HEK293 (cell line): Measurements from ENCODE around the gene CD180.

Experiments used
- CTCF ChIA-PET: fragments of 350-600 bp; formaldehyde crosslinking; extraction: SDS; loops from one replicate; lab custom pipeline; 2021; ENCODE audit warnings: antibody characterized with exemption; lab: Yijun Ruan, JAX
- POLR2A ChIA-PET: fragments of 300-600 bp; formaldehyde crosslinking; extraction: SDS; loops from one replicate; lab custom pipeline; 2020; ENCODE audit warnings: antibody characterized with exemption, inconsistent platforms; lab: Yijun Ruan, JAX
- H3K27ac ChIP-seq: fragments of 200-500 bp; sonication (Bioruptor generic); 2 replicates; pipeline ENCODE4 v1.5.1; 2014; ENCODE audit warnings: low read depth, low read length, control low read depth, inconsistent platforms; ENCODE audit errors: extremely low read depth
- H3K36me3 ChIP-seq, 2 experiments: fragments of 200-500 bp in 1 of 2; sonication (Bioruptor generic) in 1 of 2; 1 replicate in 1 of 2; 2 replicates in 1 of 2; pipeline ENCODE4 v1.5.1; 2014 to 2017; ENCODE audit warnings: inconsistent platforms in 2 of 2, low read length in 2 of 2; ENCODE audit not compliant: control insufficient read depth in 2 of 2, insufficient read depth in 1 of 2
- H3K4me1 ChIP-seq: fragments of 200-500 bp; sonication (Bioruptor generic); 2 replicates; pipeline ENCODE4 v1.5.1; 2014; ENCODE audit warnings: mild to moderate bottlenecking, low read length, inconsistent platforms; ENCODE audit not compliant: control insufficient read depth, insufficient read depth
- H3K4me3 ChIP-seq: 2 replicates; pipeline ENCODE4 v1.5.1; 2011; ENCODE audit warnings: low read depth, mild to moderate bottlenecking, control low read depth, low read length, moderate library complexity
- H3K9me3 ChIP-seq: fragments of 200-500 bp; sonication (Bioruptor generic); 2 replicates; pipeline ENCODE4 v1.5.1; 2014; ENCODE audit warnings: low read depth, low read length, inconsistent platforms; ENCODE audit not compliant: control insufficient read depth, insufficient read depth
- BCL6B ChIP-seq: fragments of 450-650 bp; formaldehyde crosslinking; IDR thresholded peaks from 2 replicates; pipeline ENCODE4 v1.5.1; 2017; ENCODE audit warnings: missing biosample characterization, missing genetic modification characterization
- GLIS2 ChIP-seq: fragments of 450-650 bp; formaldehyde crosslinking; IDR thresholded peaks from 2 replicates; pipeline ENCODE4 v1.5.1; 2016; ENCODE audit warnings: missing biosample characterization, missing genetic modification characterization
- SP3 ChIP-seq: fragments of 450-650 bp; formaldehyde crosslinking; IDR thresholded peaks from 2 replicates; pipeline ENCODE4 v1.5.1; 2016; ENCODE audit warnings: missing biosample characterization, missing genetic modification characterization
- ZFP41 ChIP-seq: fragments of 450-650 bp; formaldehyde crosslinking; IDR thresholded peaks from 2 replicates; pipeline ENCODE4 v1.5.1; 2016; ENCODE audit warnings: missing biosample characterization, missing genetic modification characterization, borderline replicate concordance
- ZIC2 ChIP-seq: fragments of 450-650 bp; formaldehyde crosslinking; IDR thresholded peaks from 2 replicates; pipeline ENCODE4 v1.5.1; 2016; ENCODE audit warnings: missing biosample characterization, missing genetic modification characterization
- ZNF138 ChIP-seq: fragments of 450-650 bp; formaldehyde crosslinking; IDR thresholded peaks from 2 replicates; pipeline ENCODE4 v1.5.1; 2016; ENCODE audit warnings: missing biosample characterization, missing genetic modification characterization, borderline replicate concordance
- ZNF175 ChIP-seq: fragments of 450-650 bp; formaldehyde crosslinking; IDR thresholded peaks from 2 replicates; pipeline ENCODE4 v1.5.1; 2016; ENCODE audit warnings: missing biosample characterization, missing genetic modification characterization
- ZNF2 ChIP-seq: fragments of 450-650 bp; formaldehyde crosslinking; IDR thresholded peaks from 2 replicates; pipeline ENCODE4 v1.5.1; 2016; ENCODE audit warnings: missing biosample characterization, missing genetic modification characterization
- ZNF24 ChIP-seq: fragments of 450-650 bp; formaldehyde crosslinking; IDR thresholded peaks from 2 replicates; pipeline ENCODE4 v1.5.1; 2016; ENCODE audit warnings: missing biosample characterization, missing genetic modification characterization
- ZNF37A ChIP-seq: fragments of 450-650 bp; IDR thresholded peaks from 2 replicates; pipeline ENCODE4 v1.5.1; 2018; ENCODE audit warnings: missing biosample characterization, missing genetic modification characterization
- ZNF404 ChIP-seq: fragments of 450-650 bp; formaldehyde crosslinking; IDR thresholded peaks from 2 replicates; pipeline ENCODE4 v1.5.1; 2017; ENCODE audit warnings: missing biosample characterization, missing genetic modification characterization
- ZNF48 ChIP-seq: fragments of 450-650 bp; formaldehyde crosslinking; IDR thresholded peaks from 2 replicates; pipeline ENCODE4 v1.5.1; 2016; ENCODE audit warnings: missing biosample characterization, missing genetic modification characterization
- ZNF513 ChIP-seq: fragments of 450-650 bp; IDR thresholded peaks from 2 replicates; pipeline ENCODE4 v1.5.1; 2018; ENCODE audit warnings: missing biosample characterization, missing genetic modification characterization
- ZNF514 ChIP-seq: fragments of 450-650 bp; formaldehyde crosslinking; IDR thresholded peaks from 2 replicates; pipeline ENCODE4 v1.5.1; 2016; ENCODE audit warnings: missing biosample characterization, missing genetic modification characterization
- ZNF549 ChIP-seq: fragments of 450-650 bp; IDR thresholded peaks from 2 replicates; pipeline ENCODE4 v1.5.1; 2018; ENCODE audit warnings: missing biosample characterization, missing genetic modification characterization, mild to moderate bottlenecking, inconsistent platforms, moderate library complexity
- ZNF558 ChIP-seq: fragments of 450-650 bp; formaldehyde crosslinking; IDR thresholded peaks from 2 replicates; pipeline ENCODE4 v1.5.1; 2016; ENCODE audit warnings: missing biosample characterization, missing genetic modification characterization
- ZNF610 ChIP-seq: fragments of 450-650 bp; formaldehyde crosslinking; IDR thresholded peaks from 2 replicates; pipeline ENCODE4 v1.5.1; 2016; ENCODE audit warnings: missing biosample characterization, missing genetic modification characterization, borderline replicate concordance
- ZNF624 ChIP-seq: fragments of 450-650 bp; formaldehyde crosslinking; IDR thresholded peaks from 2 replicates; pipeline ENCODE4 v1.5.1; 2017; ENCODE audit warnings: missing biosample characterization, missing genetic modification characterization
- ZNF658 ChIP-seq: fragments of 450-650 bp; formaldehyde crosslinking; IDR thresholded peaks from 2 replicates; pipeline ENCODE4; 2016; ENCODE audit warnings: missing biosample characterization, missing genetic modification characterization
- ZNF76 ChIP-seq: fragments of 450-650 bp; formaldehyde crosslinking; IDR thresholded peaks from 2 replicates; pipeline ENCODE4; 2016; ENCODE audit warnings: low read depth, missing biosample characterization, missing genetic modification characterization, borderline replicate concordance
- TF ChIP-seq, protein P1 (sequence below): fragments of 450-650 bp; formaldehyde crosslinking; optimal IDR thresholded peaks from 2 replicates; pipeline ENCODE3; 2016; ENCODE audit warnings: missing biosample characterization, mild to moderate bottlenecking, missing genetic modification characterization
- TF ChIP-seq, protein P2 (sequence below): fragments of 450-650 bp; formaldehyde crosslinking; IDR thresholded peaks from 2 replicates; pipeline ENCODE4 v1.5.1; 2017; ENCODE audit warnings: missing biosample characterization, mild to moderate bottlenecking, missing genetic modification characterization, moderate library complexity
- TF ChIP-seq, protein P3 (sequence below): fragments of 450-650 bp; formaldehyde crosslinking; conservative IDR thresholded peaks from 2 replicates; pipeline ENCODE4 v1.5.1; 2016; ENCODE audit warnings: low read depth, missing biosample characterization, missing genetic modification characterization

The CD180 gene

DNA sequence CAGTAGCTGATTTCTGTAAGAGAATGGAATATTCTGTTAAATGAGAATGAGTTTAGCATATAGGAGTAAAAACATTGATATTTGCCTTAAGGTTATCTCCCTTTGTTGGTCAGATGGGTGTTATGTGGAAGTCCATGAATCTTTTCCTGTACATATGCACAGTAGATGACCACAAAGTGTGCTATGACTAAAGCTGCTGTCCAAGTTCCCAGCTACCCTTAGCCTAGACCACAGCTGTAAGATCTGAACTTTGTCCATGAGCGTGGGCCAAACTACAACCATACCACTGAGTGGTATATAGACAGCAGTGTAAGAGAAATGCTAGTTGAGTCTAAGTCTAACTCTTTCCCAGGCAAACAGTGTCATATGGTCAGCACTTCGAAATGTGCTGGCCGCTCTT, 48.8 kb downstream of the CD180 start:
- Histone ChIP-seq H3K9me3 (no peaks in the 10 kb centered on the region), H3K36me3 (peaks cover 0 to 45% of the 10 kb centered on the region in 2 experiments; a peak in 2 of 3 replicates), H3K4me3 (no peak overlapping the region)
- ChIA-PET POLR2A (no interaction called here), CTCF (interaction anchor here (0.6 to 2.2 kb wide), 5 partner anchors 9 to 855 kb away, joined by 3 to 8 read pairs (median 3); no protein-coding TSS in a partner anchor)
- no peak for TF ChIP-seq ZNF76
- TF ChIP-seq ZNF624 (tag by site-specific recombination), result no peak
- TF ChIP-seq ZNF610, result no peak
- TF ChIP-seq ZNF24, result no peak
- TF ChIP-seq ZNF549, result no peak
- TF ChIP-seq ZIC2 (tag by site-specific recombination), result no peak
- TF ChIP-seq ZNF138 (tag by site-specific recombination), result no peak
- no peak for TF ChIP-seq ZNF48 (tag by site-specific recombination)
- TF ChIP-seq, all 188 proteins: peak for 0
- no peaks in the 10 kb centered on the region for H3K4me1 ChIP-seq
- no peak overlapping the region for H3K27ac ChIP-seq

DNA sequence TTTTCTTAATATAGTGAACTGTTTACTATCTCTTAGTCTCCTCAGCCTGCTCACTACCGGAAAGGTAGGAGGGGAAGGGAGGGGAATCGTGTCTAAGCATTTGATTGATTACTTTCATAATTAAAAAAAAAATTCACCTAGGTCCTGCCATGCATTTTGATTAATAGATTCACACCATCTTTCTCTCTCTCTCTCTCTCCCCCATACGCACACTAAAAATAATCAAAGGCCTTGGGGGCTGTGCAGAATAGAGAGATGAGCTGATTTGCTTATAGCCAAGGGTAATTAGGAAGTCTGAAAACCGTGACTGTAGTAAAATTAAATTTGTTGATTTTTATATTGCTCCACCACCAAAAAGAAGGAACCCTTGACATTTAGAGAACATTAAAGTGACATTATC, 49.6 kb downstream of the CD180 start:
- Histone ChIP-seq H3K4me1 (no peaks in the 10 kb centered on the region), H3K4me3 (no peak overlapping the region), H3K9me3 (no peaks in the 10 kb centered on the region), H3K36me3 (peaks cover 0 to 47% of the 10 kb centered on the region in 2 experiments; a peak in 2 of 3 replicates), H3K27ac (no peak overlapping the region)
- CTCF ChIA-PET, result interaction anchor here (0.6 to 2.2 kb wide), 5 partner anchors 10 to 840 kb away, joined by 3 to 8 read pairs (median 3); no protein-coding TSS in a partner anchor
- POLR2A ChIA-PET, result no interaction called here
- no peak for TF ChIP-seq ZNF175
- no peak for TF ChIP-seq ZNF24
- TF ChIP-seq BCL6B (tag by site-specific recombination), result no peak
- no peak for TF ChIP-seq GLIS2 (tag by site-specific recombination)
- TF ChIP-seq, protein P1, sequence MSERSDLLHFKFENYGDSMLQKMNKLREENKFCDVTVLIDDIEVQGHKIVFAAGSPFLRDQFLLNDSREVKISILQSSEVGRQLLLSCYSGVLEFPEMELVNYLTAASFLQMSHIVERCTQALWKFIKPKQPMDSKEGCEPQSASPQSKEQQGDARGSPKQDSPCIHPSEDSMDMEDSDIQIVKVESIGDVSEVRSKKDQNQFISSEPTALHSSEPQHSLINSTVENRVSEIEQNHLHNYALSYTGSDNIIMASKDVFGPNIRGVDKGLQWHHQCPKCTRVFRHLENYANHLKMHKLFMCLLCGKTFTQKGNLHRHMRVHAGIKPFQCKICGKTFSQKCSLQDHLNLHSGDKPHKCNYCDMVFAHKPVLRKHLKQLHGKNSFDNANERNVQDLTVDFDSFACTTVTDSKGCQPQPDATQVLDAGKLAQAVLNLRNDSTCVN (tag by site-specific recombination), result no peak
- no peak for TF ChIP-seq SP3 (tag by site-specific recombination)
- no peak for TF ChIP-seq ZFP41 (tag by site-specific recombination)
- TF ChIP-seq ZNF558, result no peak
- TF ChIP-seq ZNF2 (tag by site-specific recombination), result no peak
- TF ChIP-seq ZNF514 (tag by site-specific recombination), result no peak
- no peak for TF ChIP-seq ZNF658
- no peak for TF ChIP-seq ZNF513 (tag by site-specific recombination)
- TF ChIP-seq ZNF404 (tag by site-specific recombination), result no peak
- TF ChIP-seq, protein P2, sequence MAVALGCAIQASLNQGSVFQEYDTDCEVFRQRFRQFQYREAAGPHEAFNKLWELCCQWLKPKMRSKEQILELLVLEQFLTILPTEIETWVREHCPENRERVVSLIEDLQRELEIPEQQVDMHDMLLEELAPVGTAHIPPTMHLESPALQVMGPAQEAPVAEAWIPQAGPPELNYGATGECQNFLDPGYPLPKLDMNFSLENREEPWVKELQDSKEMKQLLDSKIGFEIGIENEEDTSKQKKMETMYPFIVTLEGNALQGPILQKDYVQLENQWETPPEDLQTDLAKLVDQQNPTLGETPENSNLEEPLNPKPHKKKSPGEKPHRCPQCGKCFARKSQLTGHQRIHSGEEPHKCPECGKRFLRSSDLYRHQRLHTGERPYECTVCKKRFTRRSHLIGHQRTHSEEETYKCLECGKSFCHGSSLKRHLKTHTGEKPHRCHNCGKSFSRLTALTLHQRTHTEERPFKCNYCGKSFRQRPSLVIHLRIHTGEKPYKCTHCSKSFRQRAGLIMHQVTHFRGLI (tag by site-specific recombination), result no peak
- no peak for TF ChIP-seq ZNF37A (tag by site-specific recombination)
- TF ChIP-seq, protein P3, sequence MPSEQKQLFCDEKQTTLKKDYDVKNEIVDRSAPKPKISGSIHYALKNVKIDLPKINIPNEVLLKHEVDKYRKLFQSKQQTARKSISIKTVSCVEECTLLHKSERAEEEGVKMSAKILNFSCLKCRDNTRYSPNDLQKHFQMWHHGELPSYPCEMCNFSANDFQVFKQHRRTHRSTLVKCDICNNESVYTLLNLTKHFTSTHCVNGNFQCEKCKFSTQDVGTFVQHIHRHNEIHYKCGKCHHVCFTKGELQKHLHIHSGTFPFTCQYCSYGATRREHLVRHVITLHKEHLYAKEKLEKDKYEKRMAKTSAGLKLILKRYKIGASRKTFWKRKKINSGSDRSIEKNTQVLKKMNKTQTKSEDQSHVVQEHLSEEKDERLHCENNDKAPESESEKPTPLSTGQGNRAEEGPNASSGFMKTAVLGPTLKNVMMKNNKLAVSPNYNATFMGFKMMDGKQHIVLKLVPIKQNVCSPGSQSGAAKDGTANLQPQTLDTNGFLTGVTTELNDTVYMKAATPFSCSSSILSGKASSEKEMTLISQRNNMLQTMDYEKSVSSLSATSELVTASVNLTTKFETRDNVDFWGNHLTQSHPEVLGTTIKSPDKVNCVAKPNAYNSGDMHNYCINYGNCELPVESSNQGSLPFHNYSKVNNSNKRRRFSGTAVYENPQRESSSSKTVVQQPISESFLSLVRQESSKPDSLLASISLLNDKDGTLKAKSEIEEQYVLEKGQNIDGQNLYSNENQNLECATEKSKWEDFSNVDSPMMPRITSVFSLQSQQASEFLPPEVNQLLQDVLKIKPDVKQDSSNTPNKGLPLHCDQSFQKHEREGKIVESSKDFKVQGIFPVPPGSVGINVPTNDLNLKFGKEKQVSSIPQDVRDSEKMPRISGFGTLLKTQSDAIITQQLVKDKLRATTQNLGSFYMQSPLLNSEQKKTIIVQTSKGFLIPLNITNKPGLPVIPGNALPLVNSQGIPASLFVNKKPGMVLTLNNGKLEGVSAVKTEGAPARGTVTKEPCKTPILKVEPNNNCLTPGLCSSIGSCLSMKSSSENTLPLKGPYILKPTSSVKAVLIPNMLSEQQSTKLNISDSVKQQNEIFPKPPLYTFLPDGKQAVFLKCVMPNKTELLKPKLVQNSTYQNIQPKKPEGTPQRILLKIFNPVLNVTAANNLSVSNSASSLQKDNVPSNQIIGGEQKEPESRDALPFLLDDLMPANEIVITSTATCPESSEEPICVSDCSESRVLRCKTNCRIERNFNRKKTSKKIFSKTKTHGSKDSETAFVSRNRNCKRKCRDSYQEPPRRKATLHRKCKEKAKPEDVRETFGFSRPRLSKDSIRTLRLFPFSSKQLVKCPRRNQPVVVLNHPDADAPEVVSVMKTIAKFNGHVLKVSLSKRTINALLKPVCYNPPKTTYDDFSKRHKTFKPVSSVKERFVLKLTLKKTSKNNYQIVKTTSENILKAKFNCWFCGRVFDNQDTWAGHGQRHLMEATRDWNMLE (tag by site-specific recombination), result no peak
